ENCODE measurements around the gene TAAR8.

DNA sequence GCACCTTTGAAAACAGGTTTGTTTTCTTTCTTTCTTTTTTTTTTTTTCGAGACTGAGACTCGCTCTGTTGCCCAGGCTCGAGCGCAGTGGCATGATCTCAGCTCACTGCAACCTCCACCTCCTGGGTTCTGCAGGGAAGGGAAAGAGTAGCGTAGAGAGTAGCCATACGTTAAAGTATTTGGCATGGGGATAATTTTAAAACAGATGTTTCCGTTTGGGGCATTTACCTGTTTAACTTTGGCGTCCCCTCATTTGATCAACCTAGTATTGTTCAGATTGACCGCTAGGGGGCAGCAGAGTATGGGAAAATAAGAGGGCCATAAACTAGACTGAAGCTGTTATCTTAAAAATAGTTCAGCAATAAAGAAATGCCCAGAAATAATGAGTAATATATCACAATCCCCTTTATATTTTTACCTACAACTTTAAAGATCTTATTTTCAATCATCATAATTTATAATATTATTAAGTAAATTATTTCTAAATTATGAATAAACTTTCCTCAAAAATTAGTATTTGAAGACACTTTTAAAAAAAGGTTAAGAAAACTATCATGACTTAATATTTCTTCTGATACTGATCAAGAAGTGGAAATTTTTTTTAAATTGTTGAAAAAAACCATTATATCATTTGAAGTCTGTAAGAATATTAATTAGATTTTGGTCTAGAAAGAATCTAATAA is 22.0 kb upstream of the TAAR8 start:
- TF ChIP-seq, protein P1, sequence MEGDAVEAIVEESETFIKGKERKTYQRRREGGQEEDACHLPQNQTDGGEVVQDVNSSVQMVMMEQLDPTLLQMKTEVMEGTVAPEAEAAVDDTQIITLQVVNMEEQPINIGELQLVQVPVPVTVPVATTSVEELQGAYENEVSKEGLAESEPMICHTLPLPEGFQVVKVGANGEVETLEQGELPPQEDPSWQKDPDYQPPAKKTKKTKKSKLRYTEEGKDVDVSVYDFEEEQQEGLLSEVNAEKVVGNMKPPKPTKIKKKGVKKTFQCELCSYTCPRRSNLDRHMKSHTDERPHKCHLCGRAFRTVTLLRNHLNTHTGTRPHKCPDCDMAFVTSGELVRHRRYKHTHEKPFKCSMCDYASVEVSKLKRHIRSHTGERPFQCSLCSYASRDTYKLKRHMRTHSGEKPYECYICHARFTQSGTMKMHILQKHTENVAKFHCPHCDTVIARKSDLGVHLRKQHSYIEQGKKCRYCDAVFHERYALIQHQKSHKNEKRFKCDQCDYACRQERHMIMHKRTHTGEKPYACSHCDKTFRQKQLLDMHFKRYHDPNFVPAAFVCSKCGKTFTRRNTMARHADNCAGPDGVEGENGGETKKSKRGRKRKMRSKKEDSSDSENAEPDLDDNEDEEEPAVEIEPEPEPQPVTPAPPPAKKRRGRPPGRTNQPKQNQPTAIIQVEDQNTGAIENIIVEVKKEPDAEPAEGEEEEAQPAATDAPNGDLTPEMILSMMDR (IDR thresholded peaks at IDR 0.05; ENCODE audit: insufficient read depth, low read length, poor library complexity, severe bottlenecking): peak; percentile 61
- no peak for TF ChIP-seq EZH2phosphoT487 (conservative IDR thresholded peaks at IDR 0.05; ENCODE audit: low read length)

Data from SU-DHL-6 (cell line).